Esophagus muscularis mucosa (tissue), 4 donors: ENCODE data around the gene ANKS1A. TPM values are rescaled to one million over a fixed set of nuclear protein-coding genes. Genes with fewer than 3 reads are reported as not detected.
"Not testable (repeated sequence)": the region's sequence is repeated elsewhere in the genome, so short reads cannot be mapped to it uniquely, and the experiment has no call there.

Source experiments
- DNase-seq: peaks from one replicate; pipeline ENCODE4 v3.0.0-alpha.2; 2017; ENCODE audit errors: extremely low spot score
- H3K27ac ChIP-seq, 4 donors: fragments of 200-600 bp; sonication (generic); replicated peaks in 1 of 4; 1 replicate in 3 of 4; 2 replicates in 1 of 4; pipeline ENCODE4 v1.5.1; 2016 to 2019; ENCODE audit warnings: mild to moderate bottlenecking in 1 of 4
- H3K27me3 ChIP-seq, 4 donors: fragments of 200-600 bp; sonication (generic); one replicate each; pipeline versions ENCODE4 v1.5.1 to v1.6.0; 2016 to 2019
- H3K36me3 ChIP-seq, 4 donors: fragments of 200-600 bp; sonication (generic); one replicate each; pipeline ENCODE4 v1.5.1; 2016 to 2019
- H3K4me1 ChIP-seq, 4 donors: fragments of 200-600 bp; sonication (generic); one replicate each; pipeline ENCODE4 v1.5.1; 2016 to 2019
- H3K4me3 ChIP-seq, 4 donors: fragments of 200-600 bp; sonication (generic); 1 replicate in 2 of 4; 2 replicates in 2 of 4; pipeline ENCODE4 v1.5.1; 2016 to 2019; ENCODE audit warnings: mild to moderate bottlenecking in 4 of 4, moderate library complexity in 1 of 4
- H3K9me3 ChIP-seq, 4 donors: fragments of 200-600 bp; sonication (generic); 1 replicate in 3 of 4; 2 replicates in 1 of 4; pipeline ENCODE4 v1.5.1; 2016 to 2019
- CTCF ChIP-seq, 3 experiments: fragments of 200-600 bp in 2 of 3; fragments of 450-650 bp in 1 of 3; sonication (generic) in 2 of 3; IDR thresholded peaks; one replicate each; pipeline ENCODE4 v1.5.1; 2017 to 2019; ENCODE audit warnings: antibody characterized with exemption in 3 of 3, mild to moderate bottlenecking in 2 of 3, moderate library complexity in 1 of 3
- EP300 ChIP-seq: sonication (generic); formaldehyde crosslinking; IDR thresholded peaks from one replicate; pipeline ENCODE4 v1.6.1; 2017; ENCODE audit warnings: antibody characterized with exemption
- POLR2A ChIP-seq: fragments of 450-650 bp; IDR thresholded peaks from one replicate; pipeline ENCODE4 v1.6.1; 2017; ENCODE audit warnings: antibody characterized with exemption, moderate library complexity, mild to moderate bottlenecking, low read depth
- POLR2AphosphoS5 ChIP-seq, 2 donors: sonication (generic); formaldehyde crosslinking; IDR thresholded peaks; one replicate each; pipeline ENCODE4 v1.6.1; 2017; ENCODE audit warnings: antibody characterized with exemption in 2 of 2
- WGBS: methylation state at CpG from one replicate; pipeline ENCODE4 v1.1.5; 2018; 5-methylcytosine and 5-hydroxymethylcytosine counted together
- intact Hi-C: fragments of 100-400 bp; cut with DNase I; formaldehyde crosslinking; loops from one replicate; pipeline ENCODE4 v1.15.1; 2023
- total RNA-seq, 4 donors: library from RNA; depleted of rRNA; stranded (reverse); fragments of >200 nt; gene quantifications; one replicate each; pipeline versions ENCODE4 v1.1.0 to v1.2.1, GENCODE V29; 2016

Gene ANKS1A
- total RNA-seq, 4 donors from 2014 or later = 68.3 to 132 (median 98.7) TPM

- Histone ChIP-seq H3K36me3 (no peaks in the 10 kb centered on the region), H3K27ac (no peak overlapping the region), H3K4me3 (no peak overlapping the region), H3K27me3 (no peaks in the 10 kb centered on the region), H3K9me3 (no peaks in the 10 kb centered on the region), H3K4me1 (peaks cover 0 to 6% (median 0%) of the 10 kb centered on the region in 4 donors)
- DNase-seq = no peak
- TF ChIP-seq EP300 (no peak), POLR2AphosphoS5 (IDR thresholded peaks at IDR 0.05) (no peak), CTCF (IDR thresholded peaks at IDR 0.05) (no peak)
- intact Hi-C loops = no loop called here
Observed at GRCh38 chr6:34926655-34927054, 37.6 kb downstream of the ANKS1A start.

- H3K4me3 ChIP-seq = no peak overlapping the region
- peaks cover 0 to 6% (median 0%) of the 10 kb centered on the region in 4 donors for H3K4me1 ChIP-seq
- H3K27ac ChIP-seq = no peak overlapping the region
- no peaks in the 10 kb centered on the region for H3K9me3 ChIP-seq
- H3K36me3 ChIP-seq = no peaks in the 10 kb centered on the region
- DNase-seq = no peak
- intact Hi-C loops = no loop called here
- TF ChIP-seq CTCF (IDR thresholded peaks at IDR 0.05) = no peak
- no peak for TF ChIP-seq POLR2AphosphoS5 (IDR thresholded peaks at IDR 0.05)
- no peak for TF ChIP-seq EP300
- TF ChIP-seq POLR2A = no peak
- 81% methylated on average over 3 of the region's 3 CpGs for WGBS
- H3K27me3 ChIP-seq = no peaks in the 10 kb centered on the region
Observed at GRCh38 chr6:34928220-34928619, 39.2 kb downstream of the ANKS1A start.

- TF ChIP-seq CTCF (IDR thresholded peaks at IDR 0.05) (no peak), EP300 (no peak), POLR2A (no peak), POLR2AphosphoS5 (IDR thresholded peaks at IDR 0.05) (no peak)
- DNase-seq = no peak
- Histone ChIP-seq H3K4me3 (no peak overlapping the region), H3K27me3 (no peaks in the 10 kb centered on the region), H3K4me1 (peaks cover 0 to 7% (median under 1%) of the 10 kb centered on the region in 4 donors), H3K36me3 (no peaks in the 10 kb centered on the region), H3K27ac (no peak overlapping the region), H3K9me3 (no peaks in the 10 kb centered on the region)
- intact Hi-C loops = no loop called here
- 82% methylated on average over 1 of the region's 1 CpG for WGBS
Observed at GRCh38 chr6:34928695-34929094, 39.6 kb downstream of the ANKS1A start.

- TF ChIP-seq EP300 = no peak
- TF ChIP-seq CTCF (IDR thresholded peaks at IDR 0.05) = no peak
- TF ChIP-seq POLR2AphosphoS5 (IDR thresholded peaks at IDR 0.05) = no peak
- TF ChIP-seq POLR2A = no peak
Observed at GRCh38 chr6:34929241-34929978, 40.4 kb downstream of the ANKS1A start.

GRCh38 chr6:34930221-34930620 lies 41.2 kb downstream of the ANKS1A start:
- no peak for DNase-seq
- H3K9me3 ChIP-seq = no peaks in the 10 kb centered on the region
- intact Hi-C loops = no loop called here
- no peaks in the 10 kb centered on the region for H3K36me3 ChIP-seq
- H3K4me1 ChIP-seq = peaks cover 15 to 23% (median 16%) of the 10 kb centered on the region in 4 donors
- H3K27me3 ChIP-seq = no peaks in the 10 kb centered on the region
- WGBS = 71% methylated on average over 3 of the region's 3 CpGs
- H3K4me3 ChIP-seq = no peak overlapping the region
- TF ChIP-seq POLR2AphosphoS5 (IDR thresholded peaks at IDR 0.05) (no peak), POLR2A (no peak), EP300 (no peak), CTCF (IDR thresholded peaks at IDR 0.05) (no peak)
- H3K27ac ChIP-seq = no peak overlapping the region

More at GRCh38 chr6:34929241-34929978, 40.4 kb downstream of the ANKS1A start:
- no peak overlapping the region for H3K4me3 ChIP-seq
- intact Hi-C loops = no loop called here
- peaks cover 7 to 14% (median 8%) of the 10 kb centered on the region in 4 donors for H3K4me1 ChIP-seq
- DNase-seq = no peak
- no peaks in the 10 kb centered on the region for H3K9me3 ChIP-seq
- WGBS = 75% methylated on average over 4 of the region's 4 CpGs
- no peaks in the 10 kb centered on the region for H3K27me3 ChIP-seq
- H3K27ac ChIP-seq = no peak overlapping the region
- no peaks in the 10 kb centered on the region for H3K36me3 ChIP-seq

- H3K27me3 ChIP-seq, DNase-seq, H3K36me3 ChIP-seq, H3K9me3 ChIP-seq, H3K27ac ChIP-seq, H3K4me3 ChIP-seq, intact Hi-C loops: not testable (repeated sequence)
- 97% methylated on average over 12 of the region's 12 CpGs for WGBS
- H3K4me1 ChIP-seq = peaks cover 16 to 25% (median 17%) of the 10 kb centered on the region in 4 donors
Observed at GRCh38 chr6:34932202-34932601, 43.1 kb downstream of the ANKS1A start.
